ENCODE results near the gene TBC1D5. TPM values are rescaled to one million over a fixed set of nuclear protein-coding genes. Genes with fewer than 3 reads are reported as not detected.

The TBC1D5 gene
- total and polyA plus RNA-seq, 10 donors = 6.4 to 140 (median 97.1) TPM

- Histone ChIP-seq H3K4me1 (no peaks in the 10 kb centered on the region), H3K9me3 (peaks cover 0 to 1% (median 0%) of the 10 kb centered on the region in 8 donors), H3K4me3 (no peak overlapping the region), H3K36me3 (peaks cover 0 to 7% (median 0%) of the 10 kb centered on the region in 6 donors), H3K27me3 (replicated peaks in 1 of 7) (no peaks in the 10 kb centered on the region), H3K27ac (no peak overlapping the region)
- TF ChIP-seq POLR2A (IDR thresholded peaks at IDR 0.05) = no peak
- TF ChIP-seq CTCF (IDR thresholded peaks at IDR 0.05 in 8 of 11, conservative IDR thresholded peaks at IDR 0.05 in 3 of 11) = no peak
- no peak for TF ChIP-seq POLR2AphosphoS5 (IDR thresholded peaks at IDR 0.05)
- no peak for DNase-seq
- intact Hi-C loops (cut with DNase I; ENCODE audit: low total_unique reads) = no loop called here
- WGBS, 5 donors = 92 to 99% (median 95%) methylated on average over 8 of the region's 8 CpGs
These were observed 134.5 kb downstream of the TBC1D5 start for GRCh38 chr3:17607905-17608304.

- WGBS, 5 donors = 93 to 97% (median 95%) methylated on average over 5 of the region's 5 CpGs
- Histone ChIP-seq H3K27me3 (replicated peaks in 1 of 7) (no peaks in the 10 kb centered on the region), H3K27ac (no peak overlapping the region), H3K36me3 (peaks cover 0 to 3% (median 0%) of the 10 kb centered on the region in 6 donors), H3K4me3 (no peak overlapping the region), H3K4me1 (no peaks in the 10 kb centered on the region), H3K9me3 (no peaks in the 10 kb centered on the region)
- no peak for DNase-seq
- TF ChIP-seq POLR2AphosphoS5 (IDR thresholded peaks at IDR 0.05) (no peak), CTCF (IDR thresholded peaks at IDR 0.05 in 8 of 11, conservative IDR thresholded peaks at IDR 0.05 in 3 of 11) (no peak), POLR2A (IDR thresholded peaks at IDR 0.05) (no peak)
- intact Hi-C loops (cut with DNase I; ENCODE audit: low total_unique reads) = no loop called here
These were observed 136.5 kb downstream of the TBC1D5 start for GRCh38 chr3:17605934-17606333.

- H3K36me3 ChIP-seq = peaks cover 0 to 3% (median 0%) of the 10 kb centered on the region in 6 donors
- intact Hi-C loops (cut with DNase I; ENCODE audit: low total_unique reads) = no loop called here
- TF ChIP-seq POLR2A (IDR thresholded peaks at IDR 0.05) = no peak
- TF ChIP-seq POLR2AphosphoS5 (IDR thresholded peaks at IDR 0.05) = no peak
- TF ChIP-seq CTCF (IDR thresholded peaks at IDR 0.05 in 8 of 11, conservative IDR thresholded peaks at IDR 0.05 in 3 of 11) = no peak
These were observed 137.4 kb downstream of the TBC1D5 start for GRCh38 chr3:17605032-17605431.

GRCh38 chr3:17602126-17602525 lies 140.3 kb downstream of the TBC1D5 start:
- WGBS, 5 donors = 96 to 99% (median 98%) methylated on average over 6 of the region's 6 CpGs

More at GRCh38 chr3:17605032-17605431, 137.4 kb downstream of the TBC1D5 start:
- Histone ChIP-seq H3K27ac (no peak overlapping the region), H3K4me3 (no peak overlapping the region), H3K9me3 (peaks cover 0 to 4% (median 0%) of the 10 kb centered on the region in 8 donors), H3K4me1 (no peaks in the 10 kb centered on the region), H3K27me3 (replicated peaks in 1 of 7) (no peaks in the 10 kb centered on the region)
- DNase-seq = no peak

More at GRCh38 chr3:17602126-17602525, 140.3 kb downstream of the TBC1D5 start:
- Histone ChIP-seq H3K36me3 (peaks cover 0 to 3% (median 0%) of the 10 kb centered on the region in 6 donors), H3K4me3 (no peak overlapping the region), H3K27me3 (replicated peaks in 1 of 7) (no peaks in the 10 kb centered on the region), H3K9me3 (peaks cover 0 to 20% (median 9%) of the 10 kb centered on the region in 8 donors), H3K4me1 (no peaks in the 10 kb centered on the region), H3K27ac (no peak overlapping the region)
- DNase-seq = no peak
- intact Hi-C loops (cut with DNase I; ENCODE audit: low total_unique reads) = no loop called here
- TF ChIP-seq POLR2AphosphoS5 (IDR thresholded peaks at IDR 0.05) = no peak
- TF ChIP-seq CTCF (IDR thresholded peaks at IDR 0.05 in 8 of 11, conservative IDR thresholded peaks at IDR 0.05 in 3 of 11) = no peak
- TF ChIP-seq POLR2A (IDR thresholded peaks at IDR 0.05) = no peak
